ENCODE data around the gene SLC7A8. TPM values are rescaled to one million over a fixed set of nuclear protein-coding genes. Genes with fewer than 3 reads are reported as not detected.

SLC7A8 gene
- total RNA-seq, 1 experiment from 2014 or later = 77.9 TPM

- H4K5ac ChIP-seq (ENCODE audit: insufficient read length, low read depth, low read length) = no peak overlapping the region
- no peak overlapping the region for H3K4me2 ChIP-seq (ENCODE audit: insufficient read depth, insufficient read length, low read length)
- no peaks in the 10 kb centered on the region for H3K27me3 ChIP-seq (ENCODE audit: insufficient read depth, low read length)
- H2BK12ac ChIP-seq (ENCODE audit: insufficient read length, low read depth, low read length) = no peak overlapping the region
- no peak for DNase-seq
- no peak overlapping the region for H2BK5ac ChIP-seq (ENCODE audit: insufficient read length, low read length)
- Mint-ChIP-seq H3K9me3 (no peaks in the 10 kb centered on the region; a peak in 1 of 5 replicates), H3K27ac (no peak overlapping the region), H3K4me1 (no peaks in the 10 kb centered on the region), H3K4me3 (no peak overlapping the region), H3K36me3 (ENCODE audit: insufficient read depth in 1 of 3, low read depth in 3 of 3) (peaks cover 54 to 93% (median 85%) of the 10 kb centered on the region in 3 experiments; a peak in 6 of 7 replicates), H3K27me3 (ENCODE audit: low read depth) (no peaks in the 10 kb centered on the region)
- H3K18ac ChIP-seq (ENCODE audit: insufficient read length, low read depth, low read length) = no peak overlapping the region
- no peaks in the 10 kb centered on the region for H3K23me2 ChIP-seq (ENCODE audit: insufficient read length, low read depth, low read length, poor library complexity, severe bottlenecking)
- H3K4ac ChIP-seq (ENCODE audit: low read depth, low read length) = no peak overlapping the region
- no peak overlapping the region for H3K14ac ChIP-seq (ENCODE audit: insufficient read depth, low read length)
- no peaks in the 10 kb centered on the region for H3K9me3 ChIP-seq (ENCODE audit: control insufficient read depth, low read depth, low read length)
- no peak overlapping the region for H2BK20ac ChIP-seq (ENCODE audit: low read depth, low read length, poor library complexity, severe bottlenecking)
- no peak overlapping the region for H2AFZ ChIP-seq (ENCODE audit: low read length)
- no peak overlapping the region for H3K23ac ChIP-seq (ENCODE audit: insufficient read length, low read depth, low read length)
- no peak overlapping the region for H2AK5ac ChIP-seq (ENCODE audit: insufficient read length, low read length)
- H3K56ac ChIP-seq (ENCODE audit: insufficient read length, low read depth, low read length) = no peak overlapping the region
- H2BK120ac ChIP-seq (ENCODE audit: low read depth, low read length, poor library complexity, severe bottlenecking) = no peak overlapping the region
- no peak overlapping the region for H4K8ac ChIP-seq (replicated peaks; ENCODE audit: insufficient read length, low read depth, low read length)
- no peak overlapping the region for H3K27ac ChIP-seq (ENCODE audit: insufficient read length, low read depth, low read length)
- no peaks in the 10 kb centered on the region for H3K79me1 ChIP-seq (ENCODE audit: insufficient read depth, low read depth, low read length, poor library complexity, severe bottlenecking)
- WGBS (ENCODE audit: extremely low coverage, insufficient read length, low lambda C conversion rate) = no CpG with 5 or more reads among the region's 2 CpGs
- no peaks in the 10 kb centered on the region for H4K20me1 ChIP-seq (ENCODE audit: control insufficient read depth, insufficient read depth, insufficient read length)
- no peak overlapping the region for H2BK15ac ChIP-seq (ENCODE audit: low read depth, low read length)
- no peak overlapping the region for H3T11ph ChIP-seq (ENCODE audit: low read length)
- no peaks in the 10 kb centered on the region for H3K4me1 ChIP-seq (ENCODE audit: insufficient read depth, low read length)
- H3K9ac ChIP-seq (ENCODE audit: extremely low read depth, insufficient read length, low read length) = no peak overlapping the region
- TF ChIP-seq CTCF (conservative IDR thresholded peaks at IDR 0.05) = no peak
- no peak overlapping the region for H4K91ac ChIP-seq (ENCODE audit: insufficient read length, low read depth, low read length)
- H3K79me2 ChIP-seq (ENCODE audit: insufficient read depth, low read length) = no peaks in the 10 kb centered on the region
Measured at GRCh38 chr14:23079716-23080115, 103.7 kb downstream of the SLC7A8 start.

All from H9 (cell line).